ENCODE results near the gene MEI4. TPM values are rescaled to one million over a fixed set of nuclear protein-coding genes. Genes with fewer than 3 reads are reported as not detected.

The MEI4 gene
- total and polyA plus RNA-seq, 2 of the 8 experiments (the other 6 are each of a cell fraction or from before 2014, with no cell fraction given): 0.05 to 0.24 TPM

- TF ChIP-seq CHD7 (IDR thresholded peaks at IDR 0.05; ENCODE audit: insufficient replicate concordance, low read length): no peak
- no peak for TF ChIP-seq GTF2F1 (IDR thresholded peaks at IDR 0.05; ENCODE audit: borderline replicate concordance, low read depth, low read length)
Measured at GRCh38 chr6:77816766-77817270, 164.0 kb downstream of the MEI4 start (continued).

All from H1 (cell line).